HG02852 (cell line): ENCODE measurements around the gene TIMP4.

ENCODE experiments used
- ATAC-seq: cut with Tn5 transposase; IDR thresholded peaks from one replicate; pipeline ENCODE4 v1.9.1; 2021; ENCODE audit warnings: mild to moderate bottlenecking, moderate library complexity; ENCODE audit not compliant: unreplicated experiment

TIMP4 gene

GRCh38 chr3:12158387-12159226 is at the start of gene TIMP4:
TIMP4 (minus strand) TSS chr3:12158912; CDS start chr3:12158840, 72 bp downstream.
- ATAC-seq = no peak

DNA sequence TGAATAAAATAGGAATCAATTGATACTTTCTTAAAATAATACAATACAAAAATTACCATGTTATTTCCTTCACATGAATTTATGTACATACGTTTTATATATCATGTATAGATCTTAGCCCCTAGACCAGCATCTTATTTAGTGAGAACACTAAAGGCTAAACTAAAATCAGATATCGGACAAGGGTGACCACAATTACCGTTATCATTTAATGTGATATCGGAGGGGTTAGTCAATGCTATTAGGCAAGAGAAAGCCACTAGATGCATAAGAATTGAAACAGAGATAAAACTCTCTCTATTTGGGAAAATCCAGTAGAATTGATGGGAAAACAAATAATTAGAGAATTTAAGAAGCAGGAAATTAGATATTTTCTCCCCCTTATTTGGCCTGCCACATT is 46.5 kb upstream of the TIMP4 start:
- no peak for ATAC-seq

- ATAC-seq = no peak
Measured at GRCh38 chr3:12201813-12202212, 43.1 kb upstream of the TIMP4 start.

GRCh38 chr3:12198301-12198700 is 39.6 kb upstream of the TIMP4 start:
- no peak for ATAC-seq

DNA sequence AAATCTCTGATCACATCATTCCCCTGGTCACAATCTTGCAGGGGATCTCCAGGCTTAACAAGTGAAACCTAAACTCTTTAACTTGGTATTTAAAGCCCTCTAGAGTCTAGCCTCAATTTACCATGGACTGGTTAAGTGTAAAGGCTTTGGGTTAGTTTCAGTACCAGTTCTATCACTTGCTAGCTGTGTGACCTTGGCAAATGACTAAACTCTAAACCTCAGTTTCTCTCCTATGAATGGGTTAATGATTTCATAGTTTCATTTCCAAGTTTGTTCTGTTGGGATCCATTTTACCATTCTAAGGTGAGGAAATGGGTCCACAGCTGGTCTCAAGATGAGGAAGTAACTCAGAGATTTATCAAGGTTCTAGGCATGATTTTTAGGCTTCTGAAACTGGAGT is 38.8 kb upstream of the TIMP4 start:
- ATAC-seq = peak; percentile 41

DNA sequence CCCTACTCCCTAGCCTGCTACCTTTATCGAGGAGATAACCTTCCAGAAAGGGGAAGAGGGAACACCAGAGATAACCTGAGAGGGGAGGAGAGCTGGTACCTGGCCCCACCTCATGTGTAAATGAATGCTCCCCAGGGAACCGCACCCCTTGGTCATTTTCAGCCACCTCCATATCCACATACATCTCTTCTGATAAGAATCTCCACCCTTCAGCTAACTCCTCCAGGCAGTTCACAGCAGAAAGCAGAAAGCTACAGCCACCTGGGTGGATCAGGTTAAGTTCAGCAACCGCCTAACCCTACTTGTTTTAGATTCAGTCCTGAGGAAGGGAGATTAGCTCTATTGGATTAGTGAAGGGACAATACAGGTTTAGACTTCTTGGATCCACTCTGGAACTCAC is 38.0 kb upstream of the TIMP4 start:
- no peak for ATAC-seq

GRCh38 chr3:12195231-12195630 is 36.5 kb upstream of the TIMP4 start:
- ATAC-seq = no peak

GRCh38 chr3:12194669-12195161 is 36.0 kb upstream of the TIMP4 start:
- peak; percentile 60 for ATAC-seq

DNA sequence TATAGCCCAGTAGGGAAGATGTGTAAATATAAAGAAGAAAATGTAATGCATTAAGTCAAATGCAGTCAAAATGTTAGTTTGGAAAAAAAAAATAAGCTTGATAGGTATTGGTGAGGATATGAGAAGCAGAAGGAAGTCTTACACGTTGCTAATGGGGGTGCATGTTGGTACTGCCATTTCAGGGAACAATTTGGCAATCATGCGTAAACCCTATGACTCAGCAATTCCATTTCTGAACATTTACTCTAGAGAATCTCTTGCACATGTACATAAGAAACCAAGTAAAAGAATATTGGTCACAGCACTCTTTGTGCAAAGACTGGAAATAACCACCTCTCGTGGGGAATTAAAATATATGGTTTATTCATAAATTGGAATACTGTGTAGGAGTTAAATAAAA is 35.5 kb upstream of the TIMP4 start:
- no peak for ATAC-seq

DNA sequence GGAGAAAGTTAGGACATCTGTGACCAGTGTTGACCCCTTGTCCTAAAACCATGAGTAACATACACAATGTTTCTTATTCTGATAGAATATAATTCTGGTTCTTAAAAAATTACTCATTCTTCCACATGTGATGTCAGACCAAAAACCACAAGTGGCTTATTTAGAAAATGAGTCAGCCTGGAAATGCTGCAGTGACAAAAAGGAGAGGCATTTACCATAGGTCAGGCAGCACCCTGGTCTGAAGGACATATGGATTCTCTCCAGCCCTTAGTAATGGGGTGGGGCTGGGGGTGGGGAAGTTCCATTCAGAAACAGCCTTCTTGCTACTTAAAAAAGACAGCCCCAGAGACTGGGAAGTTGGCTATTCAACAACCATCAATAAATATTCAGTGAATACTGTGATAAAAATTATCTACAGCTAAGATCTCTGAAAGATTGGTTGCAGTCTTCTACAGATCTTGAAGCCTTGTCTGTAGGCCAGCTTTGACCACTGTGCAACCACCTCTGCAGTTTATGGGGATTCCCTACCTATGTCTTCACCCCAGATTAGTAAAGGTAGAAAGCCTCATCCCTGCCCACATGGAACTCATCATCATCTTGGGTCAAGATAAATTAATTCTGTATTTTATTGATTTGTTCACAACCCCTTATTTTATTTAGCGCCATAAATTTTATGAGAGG is 34.9 kb upstream of the TIMP4 start:
- ATAC-seq = peak; percentile 64

GRCh38 chr3:12192655-12193484 is 34.2 kb upstream of the TIMP4 start:
- no peak for ATAC-seq

GRCh38 chr3:12192173-12192572 is 33.5 kb upstream of the TIMP4 start:
- no peak for ATAC-seq

- ATAC-seq = no peak
Measured at GRCh38 chr3:12191559-12191958, 32.8 kb upstream of the TIMP4 start.

DNA sequence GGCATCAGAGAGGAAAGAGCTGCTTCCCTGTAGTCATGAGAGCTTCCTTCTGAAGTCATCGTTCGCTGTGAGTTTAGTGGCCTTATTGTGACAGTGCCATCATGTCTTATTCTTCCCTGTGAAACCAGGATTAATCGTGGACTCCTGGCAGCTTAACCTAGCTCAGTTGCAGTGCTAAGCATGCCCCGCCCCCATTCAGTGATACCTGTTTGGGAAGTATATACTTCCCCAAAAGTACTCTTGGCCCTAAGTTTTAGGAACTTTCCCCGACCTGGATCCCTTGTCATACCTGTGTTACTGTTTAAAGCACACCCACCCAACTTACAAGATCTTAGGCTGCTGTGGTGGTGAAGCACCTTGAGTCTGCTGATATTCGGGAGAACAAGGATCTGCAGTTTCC is 32.1 kb upstream of the TIMP4 start:
- ATAC-seq = no peak

GRCh38 chr3:12190221-12190807 is 31.6 kb upstream of the TIMP4 start:
- ATAC-seq = no peak

DNA sequence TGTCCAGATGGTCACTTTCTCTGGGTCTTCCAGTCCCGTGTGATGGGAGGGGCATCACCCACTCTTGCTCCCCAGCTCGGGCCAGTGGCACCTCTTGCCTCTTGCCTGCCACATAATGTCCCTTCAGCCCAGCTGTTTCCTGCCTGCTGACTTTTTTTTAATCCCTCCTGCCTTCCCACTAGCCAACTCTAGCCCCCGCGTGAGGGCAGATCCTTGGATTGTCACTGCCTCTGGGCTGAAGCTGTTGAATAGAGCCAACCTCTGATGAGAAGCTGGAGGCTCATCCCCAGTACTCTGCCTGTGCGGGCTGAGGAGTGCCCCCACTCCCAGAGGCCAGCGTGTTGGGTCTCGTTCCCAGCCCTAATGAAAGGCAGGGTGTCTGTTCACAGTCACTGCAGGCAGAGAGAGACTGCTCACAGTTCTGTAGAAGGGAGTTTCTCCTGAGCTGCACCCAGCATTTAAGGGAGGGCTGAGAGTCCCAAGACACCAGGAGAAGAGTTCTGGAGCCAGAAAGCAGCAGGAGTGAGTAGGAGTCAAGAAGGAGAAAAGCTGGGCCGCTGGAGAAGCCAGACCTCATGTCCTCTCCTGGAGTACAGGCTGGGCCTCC is 30.1 kb upstream of the TIMP4 start:
- ATAC-seq = no peak

DNA sequence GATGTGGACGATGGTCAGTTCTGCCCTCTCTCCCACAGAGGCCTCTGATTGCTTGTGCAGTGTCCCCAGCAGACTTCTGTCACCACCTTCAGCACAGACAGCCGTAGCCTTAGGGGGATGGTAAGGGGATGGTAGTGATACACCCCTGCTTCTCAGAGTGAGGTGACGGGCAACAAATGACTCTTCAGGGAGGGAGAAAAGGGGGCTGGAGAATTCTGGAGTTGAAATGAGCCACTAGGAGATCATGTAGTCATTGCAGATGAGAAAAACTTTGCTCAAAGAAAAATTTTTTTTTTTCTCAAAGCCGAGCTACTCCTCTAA is 29.6 kb upstream of the TIMP4 start:
- ATAC-seq = no peak

GRCh38 chr3:12187448-12188327 is 29.0 kb upstream of the TIMP4 start:
- peak; percentile 67 for ATAC-seq

GRCh38 chr3:12186515-12187286 is 28.0 kb upstream of the TIMP4 start:
- no peak for ATAC-seq
